ENCODE results near the gene ZCCHC10. TPM values are rescaled to one million over a fixed set of nuclear protein-coding genes. Genes with fewer than 3 reads are reported as not detected.
A peak's percentile ranks its signal among the peaks of the same experiment; 100 is the strongest.

ZCCHC10 gene
- total RNA-seq = 10 to 100 TPM; 19.1 to 37.4 (median 25.7) TPM

DNA sequence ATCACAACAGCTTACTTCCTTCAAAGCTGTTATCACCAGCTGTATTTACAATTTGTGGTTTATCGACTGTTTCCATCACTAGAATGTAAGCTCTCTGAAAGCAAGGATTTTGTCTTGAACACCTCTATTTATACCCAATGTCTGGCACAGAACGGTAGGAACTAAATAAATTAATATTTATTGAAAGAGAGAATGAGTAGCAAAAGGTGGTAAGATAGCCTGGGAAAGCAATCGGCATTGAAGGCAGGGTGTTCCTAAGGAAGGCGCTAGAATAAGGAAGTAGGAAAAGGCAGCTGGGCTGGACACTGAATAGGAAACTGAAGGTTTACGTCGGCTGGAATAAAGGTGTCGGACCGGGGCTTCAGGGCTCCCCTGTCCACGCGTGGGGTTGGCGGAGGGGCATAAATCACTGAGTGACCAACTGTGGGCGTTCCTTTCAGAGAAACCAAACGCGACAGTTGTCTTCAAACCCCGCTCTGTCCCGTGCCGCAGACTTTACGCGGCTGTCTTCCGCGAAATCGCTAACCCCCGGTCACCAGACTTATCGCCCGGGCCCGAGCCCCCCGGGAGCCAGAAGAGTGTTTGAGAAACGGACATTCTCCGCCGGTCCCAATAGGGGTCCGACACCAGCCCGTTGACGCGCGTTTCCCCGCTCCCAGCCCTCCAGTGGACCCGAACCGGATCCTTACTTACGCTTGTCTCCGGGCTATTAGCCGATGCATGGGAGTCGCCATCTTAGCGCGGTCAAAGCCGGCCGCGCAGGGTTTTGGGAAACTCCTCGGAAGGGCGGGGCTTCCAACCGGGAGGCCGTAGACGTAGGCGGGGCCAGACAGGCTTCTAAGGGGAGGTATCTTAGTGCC is at the start of gene ZCCHC10:
ZCCHC10 (minus strand) TSS at position 746 of the 860 bp plus-strand sequence; CDS start at position 734, 12 bp downstream.
- DNase-seq = peak; percentile 95
- WGBS, 2 donors (ENCODE audit: low coverage in 1 of 2) = 1 to 2% methylated on average over 5 to 41 of the region's 53 CpGs
- peak within 1 kb of the TSS; percentile 93 to 99 (median 96) for H3K27ac ChIP-seq
- H3K27me3 ChIP-seq = no peaks in the 10 kb centered on the region
- peaks cover 0 to 6% (median 3%) of the 10 kb centered on the region in 4 donors for H3K36me3 ChIP-seq
- H3K9me3 ChIP-seq = no peaks in the 10 kb centered on the region
- TF ChIP-seq POLR2AphosphoS5 (IDR thresholded peaks at IDR 0.05) (peak; percentile 82 to 87 (median 84)), POLR2A (IDR thresholded peaks at IDR 0.05) (peak; percentile 82)
- TF ChIP-seq, protein P1, sequence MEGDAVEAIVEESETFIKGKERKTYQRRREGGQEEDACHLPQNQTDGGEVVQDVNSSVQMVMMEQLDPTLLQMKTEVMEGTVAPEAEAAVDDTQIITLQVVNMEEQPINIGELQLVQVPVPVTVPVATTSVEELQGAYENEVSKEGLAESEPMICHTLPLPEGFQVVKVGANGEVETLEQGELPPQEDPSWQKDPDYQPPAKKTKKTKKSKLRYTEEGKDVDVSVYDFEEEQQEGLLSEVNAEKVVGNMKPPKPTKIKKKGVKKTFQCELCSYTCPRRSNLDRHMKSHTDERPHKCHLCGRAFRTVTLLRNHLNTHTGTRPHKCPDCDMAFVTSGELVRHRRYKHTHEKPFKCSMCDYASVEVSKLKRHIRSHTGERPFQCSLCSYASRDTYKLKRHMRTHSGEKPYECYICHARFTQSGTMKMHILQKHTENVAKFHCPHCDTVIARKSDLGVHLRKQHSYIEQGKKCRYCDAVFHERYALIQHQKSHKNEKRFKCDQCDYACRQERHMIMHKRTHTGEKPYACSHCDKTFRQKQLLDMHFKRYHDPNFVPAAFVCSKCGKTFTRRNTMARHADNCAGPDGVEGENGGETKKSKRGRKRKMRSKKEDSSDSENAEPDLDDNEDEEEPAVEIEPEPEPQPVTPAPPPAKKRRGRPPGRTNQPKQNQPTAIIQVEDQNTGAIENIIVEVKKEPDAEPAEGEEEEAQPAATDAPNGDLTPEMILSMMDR (IDR thresholded peaks at IDR 0.05) = no peak
- H3K4me3 ChIP-seq = peak within 1 kb of the TSS; percentile 82 to 95 (median 86)
- in situ Hi-C loops (cut with MboI; ENCODE audit: low pct_ligation_motif_present in 1 of 4, low pct_unique_long_range_greater_than_20kb in 1 of 4, low sequenced_read_pairs in 3 of 4) (no loop called here), intact Hi-C loops (cut with DNase I; ENCODE audit: low total_unique reads) (loop anchor here (10.0 kb wide), 1 partner anchor 621 kb away; no protein-coding TSS in a partner anchor)
- H3K4me1 ChIP-seq = peaks cover 3 to 32% (median 15%) of the 10 kb centered on the region in 4 donors

GRCh38 chr5:133075572-133076536 is 49.5 kb upstream of the ZCCHC10 start:
- H3K36me3 ChIP-seq = peaks cover 0 to 26% (median 7%) of the 10 kb centered on the region in 4 donors
- 83 to 87% methylated on average over 7 of the region's 7 CpGs for WGBS, 2 donors (ENCODE audit: low coverage in 1 of 2)

GRCh38 chr5:133072021-133072420 is 45.7 kb upstream of the ZCCHC10 start:
- in situ Hi-C loops (cut with MboI; ENCODE audit: low pct_ligation_motif_present in 1 of 4, low pct_unique_long_range_greater_than_20kb in 1 of 4, low sequenced_read_pairs in 3 of 4) = no loop called here
- H3K36me3 ChIP-seq = peaks cover 0 to 40% (median 12%) of the 10 kb centered on the region in 4 donors
- no peaks in the 10 kb centered on the region for H3K9me3 ChIP-seq
- WGBS, 2 donors (ENCODE audit: low coverage in 1 of 2) = 90% methylated on average over 4 of the region's 4 CpGs; no CpG with 5 or more reads in 1 of the 2 donors
- H3K4me3 ChIP-seq = no peak overlapping the region
- H3K27ac ChIP-seq = no peak overlapping the region
- intact Hi-C loops (cut with DNase I; ENCODE audit: low total_unique reads) = no loop called here
- TF ChIP-seq EP300 (IDR thresholded peaks at IDR 0.05; ENCODE audit: low read depth) (no peak), POLR2A (IDR thresholded peaks at IDR 0.05) (no peak), POLR2AphosphoS5 (IDR thresholded peaks at IDR 0.05) (no peak)
- TF ChIP-seq, protein P1 (IDR thresholded peaks at IDR 0.05) = no peak
- no peaks in the 10 kb centered on the region for H3K4me1 ChIP-seq
- no peak for DNase-seq
- no peaks in the 10 kb centered on the region for H3K27me3 ChIP-seq

More at GRCh38 chr5:133075572-133076536, 49.5 kb upstream of the ZCCHC10 start:
- TF ChIP-seq POLR2AphosphoS5 (IDR thresholded peaks at IDR 0.05) (no peak), EP300 (IDR thresholded peaks at IDR 0.05; ENCODE audit: low read depth) (no peak), POLR2A (IDR thresholded peaks at IDR 0.05) (no peak)
- TF ChIP-seq, protein P1 (IDR thresholded peaks at IDR 0.05) = no peak
- Histone ChIP-seq H3K27me3 (no peaks in the 10 kb centered on the region), H3K9me3 (no peaks in the 10 kb centered on the region), H3K27ac (no peak overlapping the region), H3K4me3 (no peak overlapping the region), H3K4me1 (peaks cover 0 to 8% (median 0%) of the 10 kb centered on the region in 4 donors)
- in situ Hi-C loops (cut with MboI; ENCODE audit: low pct_ligation_motif_present in 1 of 4, low pct_unique_long_range_greater_than_20kb in 1 of 4, low sequenced_read_pairs in 3 of 4) (no loop called here), intact Hi-C loops (cut with DNase I; ENCODE audit: low total_unique reads) (no loop called here)
- DNase-seq = no peak

Data from transverse colon (tissue), 4 donors.